GM18526 (cell line): ENCODE measurements around the gene RAPGEF3.

Experiments used
- POLR2A ChIP-seq: IDR thresholded peaks from 3 replicates; pipeline ENCODE4 v1.6.1; 2011; ENCODE audit not compliant: insufficient read length; ENCODE audit errors: extremely low read depth

RAPGEF3 gene

DNA sequence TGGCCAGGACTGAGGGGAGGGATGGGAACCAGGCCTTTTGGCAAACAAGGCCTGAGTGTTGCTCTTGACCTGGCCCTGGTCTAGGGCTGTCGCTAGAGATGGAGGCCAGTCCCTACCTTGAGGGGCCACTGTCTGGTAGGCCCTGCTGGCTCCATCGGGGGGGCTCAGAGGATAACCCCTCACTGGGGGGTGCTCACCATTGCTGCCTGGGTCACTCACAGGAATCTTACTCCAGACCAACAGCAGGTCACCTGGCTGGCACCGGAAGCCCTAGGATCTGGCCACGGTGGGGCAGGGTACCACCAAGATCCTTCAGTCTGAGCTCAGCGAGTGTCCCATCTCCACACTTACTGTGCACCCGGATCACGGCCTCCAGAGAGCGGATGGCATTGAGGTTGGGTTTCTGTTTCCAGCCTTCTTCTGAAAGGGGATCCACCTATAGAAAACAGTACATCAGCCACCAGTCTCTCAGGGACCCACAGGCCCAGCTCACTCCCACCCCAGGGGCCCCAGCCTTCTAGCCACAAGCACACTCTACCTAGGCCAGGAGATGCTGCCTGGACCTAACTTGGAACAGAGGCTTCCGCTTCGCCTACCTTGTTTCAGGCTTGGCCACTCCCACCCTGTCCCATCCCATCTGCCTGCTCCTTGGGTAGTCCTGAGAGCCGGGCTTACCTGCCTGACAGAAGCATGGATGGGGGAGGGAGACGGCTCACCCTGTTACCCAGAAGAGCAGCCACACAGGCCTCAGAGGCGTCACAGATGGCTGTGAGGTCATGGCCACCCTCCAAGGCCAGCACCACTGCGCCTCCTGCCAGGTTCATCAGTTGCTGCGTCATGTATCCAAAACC lies 26.6 kb upstream of the RAPGEF3 start:
- TF ChIP-seq POLR2A, result no peak

- no peak for TF ChIP-seq POLR2A
Observed at GRCh38 chr12:47783821-47784819, 25.4 kb upstream of the RAPGEF3 start.

- TF ChIP-seq POLR2A, result no peak
Observed at GRCh38 chr12:47783024-47783755, 24.5 kb upstream of the RAPGEF3 start.

- no peak for TF ChIP-seq POLR2A
Observed at GRCh38 chr12:47782372-47782770, 23.7 kb upstream of the RAPGEF3 start.

DNA sequence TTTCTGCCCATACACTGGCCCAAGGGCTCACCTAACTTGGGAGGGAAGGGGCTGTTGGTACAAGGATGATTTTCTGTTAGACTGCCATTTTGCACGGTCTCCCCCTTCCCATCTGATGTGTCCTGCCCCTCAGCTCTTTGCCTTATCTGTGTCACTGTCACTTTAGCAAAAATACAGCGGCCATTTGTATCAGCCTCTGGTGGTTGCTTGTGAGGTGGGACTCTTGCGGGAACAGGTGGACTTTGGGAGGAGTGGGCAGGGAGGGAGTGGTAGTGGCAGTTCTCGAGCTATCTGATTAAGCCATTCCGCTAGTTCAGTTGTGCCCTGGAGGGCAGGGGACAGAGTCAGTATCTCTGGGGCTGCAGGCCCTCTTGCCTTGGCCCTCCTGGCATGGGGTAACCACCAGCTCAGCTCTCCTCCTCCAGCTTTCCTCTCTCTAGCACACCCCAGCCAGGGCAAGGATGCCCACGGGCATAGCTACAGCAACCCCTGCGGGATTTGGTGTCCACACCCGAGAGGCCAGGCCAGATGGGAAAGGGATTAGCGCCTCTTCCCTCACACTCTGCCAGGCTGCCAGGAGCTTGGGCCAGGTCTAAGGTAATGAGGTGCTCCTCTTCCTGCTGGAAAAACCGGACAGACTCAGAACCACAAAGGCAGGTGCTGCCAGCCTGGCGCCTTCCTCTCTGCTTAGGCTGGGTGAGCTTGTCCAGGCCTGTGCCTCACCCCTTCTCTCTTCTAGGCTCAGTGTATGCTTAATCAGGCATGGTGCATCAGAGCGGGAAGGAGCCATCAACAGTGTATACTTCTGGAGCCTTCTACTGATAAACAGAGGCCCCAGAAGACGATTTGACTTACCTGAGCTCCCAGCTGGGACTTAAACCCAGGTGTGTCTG lies 23.0 kb upstream of the RAPGEF3 start:
- no peak for TF ChIP-seq POLR2A

DNA sequence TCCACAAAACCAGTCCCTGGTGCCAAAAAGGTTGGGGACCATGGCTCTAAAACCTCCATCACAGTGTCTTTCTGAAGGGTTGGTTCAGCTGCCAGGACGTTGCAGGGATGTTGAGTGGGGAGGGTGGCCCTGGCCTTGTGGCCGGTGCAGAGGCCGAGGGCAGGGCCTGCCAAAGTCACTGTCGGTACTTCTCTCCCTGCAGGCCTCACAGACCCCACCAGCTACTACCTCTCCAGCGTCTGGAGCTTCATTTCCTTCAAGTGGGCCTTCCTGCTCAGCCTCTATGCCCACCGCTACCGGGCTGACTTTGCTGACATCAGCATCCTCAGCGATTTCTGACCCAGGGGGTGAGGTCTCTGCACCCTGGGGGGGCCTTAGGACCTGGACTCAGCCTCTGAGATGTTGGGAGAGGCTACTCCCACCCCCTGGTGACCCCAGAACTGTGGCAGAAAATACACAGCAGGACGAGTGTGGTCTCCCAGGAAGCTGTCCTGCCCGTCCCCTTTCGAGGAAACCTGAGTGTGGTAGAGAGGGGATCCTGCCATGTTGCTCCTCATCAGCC lies 21.3 kb upstream of the RAPGEF3 start:
- TF ChIP-seq POLR2A, result no peak

GRCh38 chr12:47779301-47779942 lies 20.7 kb upstream of the RAPGEF3 start:
- TF ChIP-seq POLR2A, result no peak

- no peak for TF ChIP-seq POLR2A
Observed at GRCh38 chr12:47778881-47779280, 20.2 kb upstream of the RAPGEF3 start.

GRCh38 chr12:47777741-47778558 lies 19.3 kb upstream of the RAPGEF3 start:
- TF ChIP-seq POLR2A, result no peak

DNA sequence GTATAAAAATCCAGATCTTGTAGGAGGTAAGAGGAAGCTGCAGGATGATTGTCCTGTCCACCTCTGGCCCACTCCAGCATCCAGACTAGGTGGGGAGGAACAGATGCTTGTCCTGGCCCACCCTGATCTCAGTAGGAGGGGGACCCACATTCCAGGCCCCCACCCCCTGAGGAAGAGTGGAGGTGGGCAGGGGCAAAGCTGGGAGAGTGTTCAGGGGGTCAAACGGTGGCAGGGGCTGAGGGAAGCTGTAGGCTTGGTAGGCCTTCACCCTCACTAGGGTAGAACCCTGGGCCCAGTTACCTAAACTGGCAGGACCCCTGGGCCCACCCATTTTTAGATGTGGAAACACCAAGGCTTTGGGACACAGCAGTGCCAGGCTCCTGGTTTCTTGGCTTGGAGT lies 18.5 kb upstream of the RAPGEF3 start:
- TF ChIP-seq POLR2A, result no peak

- TF ChIP-seq POLR2A, result no peak
Observed at GRCh38 chr12:47776471-47777143, 17.9 kb upstream of the RAPGEF3 start.
